HFFc6 (cell line): ENCODE results near the gene TPCN1. TPM values are rescaled to one million over a fixed set of nuclear protein-coding genes. Genes with fewer than 3 reads are reported as not detected.
A peak's percentile ranks its signal among the peaks of the same experiment; 100 is the strongest.

Source experiments
- DNase-seq: peaks from one replicate; pipeline ENCODE4 v3.0.0-alpha.2; 2018
- H3K27ac Mint-ChIP-seq: 2 replicates; pipeline ENCODE4 v1.8.0; 2020; ENCODE audit warnings: mild to moderate bottlenecking, mixed read lengths
- H3K27me3 Mint-ChIP-seq: 2 replicates; pipeline ENCODE4 v1.8.0; 2021; ENCODE audit warnings: mild to moderate bottlenecking, moderate library complexity, mixed read lengths; ENCODE audit not compliant: insufficient read depth
- H3K36me3 Mint-ChIP-seq: 2 replicates; pipeline ENCODE4 v1.8.0; 2021; ENCODE audit warnings: low read depth, mixed read lengths
- H3K4me1 Mint-ChIP-seq: 2 replicates; pipeline ENCODE4 v1.8.0; 2020; ENCODE audit warnings: low read depth, mixed read lengths
- H3K4me3 Mint-ChIP-seq: 2 replicates; pipeline ENCODE4 v1.8.0; 2020; ENCODE audit warnings: mild to moderate bottlenecking, moderate library complexity, mixed read lengths
- H3K9me3 Mint-ChIP-seq: 2 replicates; pipeline ENCODE4 v1.8.0; 2020; ENCODE audit warnings: mild to moderate bottlenecking, mixed read lengths
- total RNA-seq, 6 experiments: library from RNA; stranded (reverse); fragmentation: NEBNext Ultra II Directional; extraction: Animal tissue kit (Norgen Biotek cat#: 25700); gene quantifications; 2 replicates in 1 of 6; 3 replicates in 5 of 6; pipeline ENCODE4 v1.2.3, GENCODE V29; 2021
- TF ChIP-seq, protein P1 (sequence below): fragments of 200-600 bp; sonication (generic); IDR thresholded peaks from 2 replicates; pipeline ENCODE4 v1.5.0; 2021; ENCODE audit warnings: antibody characterized with exemption, mild to moderate bottlenecking

Gene TPCN1
- total RNA-seq, 6 experiments from 2014 or later = 19.0 to 33.3 (median 20.6) TPM

DNA sequence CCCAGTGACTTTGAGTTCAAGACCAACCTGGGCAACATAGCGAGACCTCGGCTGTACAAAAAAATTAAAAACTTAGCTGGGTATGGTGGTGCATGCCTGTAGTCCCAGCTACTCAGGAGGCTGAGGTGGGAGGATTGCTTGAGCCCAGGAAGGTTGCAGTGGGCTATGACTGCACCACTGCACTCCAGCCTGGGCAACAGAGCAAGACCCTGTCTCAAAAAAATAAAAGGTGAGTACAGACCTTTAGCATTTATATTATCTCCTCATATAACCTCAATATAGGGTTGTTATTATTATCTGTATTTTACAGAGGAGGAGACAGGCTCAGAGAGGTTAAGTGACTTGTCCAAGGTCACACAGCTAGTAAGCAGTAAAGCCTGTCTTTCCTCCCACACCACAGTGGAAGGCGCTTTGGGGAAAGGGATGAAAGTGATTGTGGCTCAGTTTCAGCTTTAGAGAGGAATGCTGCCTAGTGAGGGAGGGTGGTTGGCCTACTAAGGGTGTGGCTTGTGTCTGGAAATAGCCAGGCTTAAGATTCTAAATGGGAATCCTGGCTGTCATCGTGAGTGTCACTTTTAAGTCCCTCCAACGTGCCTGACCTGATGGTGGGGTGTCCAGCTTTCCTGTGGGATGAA, 7.2 kb downstream of the TPCN1 start:
- no peaks in the 10 kb centered on the region for H3K9me3 Mint-ChIP-seq
- no peak overlapping the region for H3K27ac Mint-ChIP-seq
- no peak overlapping the region for H3K4me3 Mint-ChIP-seq
- H3K4me1 Mint-ChIP-seq = peaks cover 22% of the 10 kb centered on the region
- TF ChIP-seq, protein P1, sequence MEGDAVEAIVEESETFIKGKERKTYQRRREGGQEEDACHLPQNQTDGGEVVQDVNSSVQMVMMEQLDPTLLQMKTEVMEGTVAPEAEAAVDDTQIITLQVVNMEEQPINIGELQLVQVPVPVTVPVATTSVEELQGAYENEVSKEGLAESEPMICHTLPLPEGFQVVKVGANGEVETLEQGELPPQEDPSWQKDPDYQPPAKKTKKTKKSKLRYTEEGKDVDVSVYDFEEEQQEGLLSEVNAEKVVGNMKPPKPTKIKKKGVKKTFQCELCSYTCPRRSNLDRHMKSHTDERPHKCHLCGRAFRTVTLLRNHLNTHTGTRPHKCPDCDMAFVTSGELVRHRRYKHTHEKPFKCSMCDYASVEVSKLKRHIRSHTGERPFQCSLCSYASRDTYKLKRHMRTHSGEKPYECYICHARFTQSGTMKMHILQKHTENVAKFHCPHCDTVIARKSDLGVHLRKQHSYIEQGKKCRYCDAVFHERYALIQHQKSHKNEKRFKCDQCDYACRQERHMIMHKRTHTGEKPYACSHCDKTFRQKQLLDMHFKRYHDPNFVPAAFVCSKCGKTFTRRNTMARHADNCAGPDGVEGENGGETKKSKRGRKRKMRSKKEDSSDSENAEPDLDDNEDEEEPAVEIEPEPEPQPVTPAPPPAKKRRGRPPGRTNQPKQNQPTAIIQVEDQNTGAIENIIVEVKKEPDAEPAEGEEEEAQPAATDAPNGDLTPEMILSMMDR = no peak
- peaks cover 3% of the 10 kb centered on the region for H3K27me3 Mint-ChIP-seq
- DNase-seq = no peak
- peaks cover 19% of the 10 kb centered on the region for H3K36me3 Mint-ChIP-seq

DNA sequence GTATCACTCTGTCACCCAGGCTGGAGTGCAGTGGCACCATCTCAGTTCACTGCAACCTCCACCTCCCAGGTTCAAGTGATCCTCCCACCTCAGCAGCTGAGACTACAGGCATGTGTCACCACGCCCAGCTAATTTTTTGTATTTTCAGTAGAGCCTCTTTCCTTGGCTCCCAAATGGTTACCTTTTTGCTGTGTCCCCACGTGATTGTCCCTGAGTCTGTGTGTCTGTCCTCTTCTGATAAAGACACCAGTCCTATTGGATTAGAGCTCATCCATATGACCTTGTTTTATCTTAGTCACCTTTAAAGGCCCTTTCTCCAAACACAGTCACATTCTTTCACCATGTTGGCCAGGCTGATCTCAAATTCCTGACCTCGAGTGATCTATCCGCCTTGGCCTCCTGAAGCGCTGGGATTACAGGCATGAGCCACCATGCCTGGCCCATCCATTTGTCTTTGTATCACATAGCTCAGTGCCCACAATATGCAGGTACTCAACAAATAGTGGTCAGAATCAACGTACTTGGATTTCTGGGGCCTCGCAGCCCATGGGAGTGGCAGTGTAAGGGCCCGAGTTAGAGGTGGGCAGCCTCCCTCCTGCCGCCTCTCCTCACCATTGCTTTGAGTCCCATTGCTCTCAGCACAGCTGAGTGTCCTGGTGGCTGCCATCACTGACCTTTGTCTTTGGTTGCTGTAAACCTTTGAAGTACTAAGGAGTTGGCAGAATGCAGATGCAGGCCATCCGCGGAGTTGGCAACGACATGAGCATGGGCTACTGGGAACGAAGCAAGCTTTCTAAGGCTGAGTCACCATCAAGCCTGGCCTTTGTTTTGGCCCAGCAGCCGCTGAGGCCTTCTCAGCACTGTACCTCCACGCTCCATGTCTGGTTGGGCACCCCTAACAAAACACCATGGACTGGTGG, 9.3 kb downstream of the TPCN1 start:
- H3K27me3 Mint-ChIP-seq = peaks cover 3% of the 10 kb centered on the region
- peaks cover 18% of the 10 kb centered on the region for H3K4me1 Mint-ChIP-seq
- TF ChIP-seq, protein P1 = no peak
- DNase-seq = no peak
- H3K27ac Mint-ChIP-seq = no peak overlapping the region
- H3K4me3 Mint-ChIP-seq = no peak overlapping the region
- no peaks in the 10 kb centered on the region for H3K9me3 Mint-ChIP-seq
- H3K36me3 Mint-ChIP-seq = peaks cover 19% of the 10 kb centered on the region

DNA sequence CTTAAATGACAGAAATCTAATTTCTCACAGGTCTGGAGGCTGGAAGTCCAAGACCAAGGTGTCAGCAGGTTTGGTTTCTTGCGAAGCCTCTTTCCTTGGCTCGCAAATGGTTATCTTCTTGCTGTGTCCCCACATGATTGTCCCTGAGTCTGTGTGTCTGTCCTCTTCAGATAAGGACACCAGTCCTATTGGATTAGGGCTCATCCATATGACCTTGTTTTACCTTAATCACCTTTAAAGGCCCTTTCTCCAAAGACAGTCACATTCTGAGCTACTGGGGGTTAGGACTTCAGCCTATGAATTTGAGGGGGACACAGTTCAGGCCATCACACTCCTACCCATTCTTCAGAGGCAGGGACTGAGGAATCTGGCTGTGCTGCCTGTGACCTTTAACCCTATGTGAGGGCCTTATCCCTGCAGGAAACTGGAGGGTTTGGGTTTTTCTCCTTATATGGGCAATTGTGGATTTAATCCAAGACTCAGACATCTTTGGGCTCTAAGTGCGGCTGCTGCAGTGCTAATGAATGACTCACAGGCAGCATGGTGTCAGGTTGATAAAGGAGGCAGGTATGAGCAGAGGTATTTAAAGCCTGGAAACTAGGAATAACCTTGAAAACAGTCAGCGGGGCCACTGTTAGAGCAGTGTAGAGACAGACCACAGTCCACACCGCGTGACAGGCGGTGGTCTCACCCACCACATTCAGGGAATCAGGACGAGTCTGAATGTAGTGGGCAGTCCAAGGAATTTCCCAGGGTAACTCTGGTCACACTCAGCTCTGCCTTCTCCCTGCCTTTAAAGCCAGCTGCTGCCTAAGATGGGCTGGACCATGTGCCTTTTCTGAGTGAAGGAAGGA, 10.2 kb downstream of the TPCN1 start:
- no peak overlapping the region for H3K4me3 Mint-ChIP-seq
- H3K27ac Mint-ChIP-seq = peak overlapping the region; percentile 17; the same call in 1 of the 2 replicates
- peaks cover 20% of the 10 kb centered on the region for H3K4me1 Mint-ChIP-seq
- H3K36me3 Mint-ChIP-seq = peaks cover 19% of the 10 kb centered on the region
- TF ChIP-seq, protein P1 = no peak
- H3K9me3 Mint-ChIP-seq = no peaks in the 10 kb centered on the region
- H3K27me3 Mint-ChIP-seq = peaks cover 3% of the 10 kb centered on the region
- no peak for DNase-seq

DNA sequence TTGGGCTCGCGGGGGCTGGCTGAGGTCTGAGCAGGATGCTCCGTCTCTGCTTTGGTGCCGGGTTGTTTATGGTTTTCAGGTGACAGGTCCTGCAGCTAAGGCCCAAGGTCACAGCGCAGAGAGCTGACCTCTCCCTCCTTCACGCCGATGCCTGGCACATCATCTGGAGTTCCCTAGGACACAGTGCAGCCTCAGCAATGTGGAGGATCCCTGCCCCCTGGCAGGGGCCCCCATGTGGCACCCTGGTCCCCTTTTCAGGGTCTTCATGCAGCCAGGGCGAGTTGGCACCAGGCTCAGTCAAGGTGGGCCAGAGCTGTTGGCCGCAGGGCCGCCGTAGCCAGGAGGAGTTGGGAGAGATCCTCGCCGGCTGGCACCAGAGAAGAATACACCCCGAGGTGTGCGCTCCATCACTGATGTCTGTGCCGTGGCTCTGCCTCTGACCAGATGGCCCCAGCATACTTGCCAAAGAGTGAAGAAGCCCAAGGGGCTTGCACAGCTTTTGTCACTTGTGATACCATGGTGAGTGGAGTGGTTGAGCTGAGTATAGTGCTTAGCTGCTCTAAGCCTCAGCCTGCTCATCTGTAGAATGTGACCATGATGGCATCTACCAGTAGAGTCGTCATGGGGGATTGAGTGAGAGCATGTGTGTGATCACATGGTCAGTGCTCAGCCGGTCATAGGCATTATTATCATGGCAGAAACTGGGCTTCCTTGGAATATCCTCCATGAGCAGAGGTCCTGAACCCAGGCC, 11.0 kb downstream of the TPCN1 start:
- no peak overlapping the region for H3K4me3 Mint-ChIP-seq
- H3K4me1 Mint-ChIP-seq = peaks cover 25% of the 10 kb centered on the region
- H3K27me3 Mint-ChIP-seq = peaks cover 3% of the 10 kb centered on the region
- DNase-seq = no peak
- no peaks in the 10 kb centered on the region for H3K9me3 Mint-ChIP-seq
- TF ChIP-seq, protein P1 = no peak
- H3K27ac Mint-ChIP-seq = no peak overlapping the region
- H3K36me3 Mint-ChIP-seq = peaks cover 19% of the 10 kb centered on the region
